Stomach (tissue), 4 donors: ENCODE data around the gene ITPR1.

Source experiments
- CTCF ChIP-seq, 7 experiments: fragments of 450-650 bp in 4 of 7; fragments of 200-600 bp in 3 of 7; sonication (generic) in 3 of 7; IDR thresholded peaks; one replicate each; pipeline ENCODE4 v1.5.1; 2016 to 2019; ENCODE audit warnings: antibody characterized with exemption in 7 of 7, control low read depth in 2 of 7, mild to moderate bottlenecking in 1 of 7
- POLR2A ChIP-seq, 4 donors: fragments of 450-650 bp; IDR thresholded peaks; one replicate each; pipeline ENCODE4 v1.6.1; 2016; ENCODE audit warnings: antibody characterized with exemption in 4 of 4, control low read depth in 2 of 4, mild to moderate bottlenecking in 1 of 4, moderate library complexity in 1 of 4
- POLR2AphosphoS5 ChIP-seq, 3 donors: sonication (generic); formaldehyde crosslinking; IDR thresholded peaks; one replicate each; pipeline ENCODE4 v1.6.1; 2016; ENCODE audit warnings: antibody characterized with exemption in 3 of 3

- no peak for TF ChIP-seq CTCF (IDR thresholded peaks at IDR 0.05)
- no peak for TF ChIP-seq POLR2AphosphoS5 (IDR thresholded peaks at IDR 0.05)
- no peak for TF ChIP-seq POLR2A (IDR thresholded peaks at IDR 0.05)
Observed at GRCh38 chr3:4707324-4707723, 214.2 kb downstream of the ITPR1 start.
